HepG2 (cell line): Measurements from ENCODE around the gene CFL1. TPM values are rescaled to one million over a fixed set of nuclear protein-coding genes. Genes with fewer than 3 reads are reported as not detected.

ENCODE experiments used
- AFF4 ChIP-seq: sonication (generic); formaldehyde crosslinking; IDR thresholded peaks from 2 replicates; pipeline ENCODE4 v1.4.0; 2020; ENCODE audit warnings: missing genetic modification reagents
- PCBP2 ChIP-seq: fragments of 200-400 bp; formaldehyde crosslinking; optimal IDR thresholded peaks from 2 replicates; pipeline ENCODE3; 2018; ENCODE audit warnings: low read length, low read depth; ENCODE audit not compliant: poor library complexity, severe bottlenecking
- PTBP1 ChIP-seq: fragments of 200-400 bp; formaldehyde crosslinking; IDR thresholded peaks from 2 replicates; pipeline ENCODE4 v1.6.1; 2018; ENCODE audit warnings: low read length, low read depth; ENCODE audit not compliant: poor library complexity, severe bottlenecking
- RFX5 ChIP-seq: IDR thresholded peaks from 2 replicates; pipeline ENCODE4 v1.6.1; 2011; ENCODE audit warnings: low read depth, low read length, improper control_type of control experiment
- SMAD3 ChIP-seq: sonication (generic); formaldehyde crosslinking; IDR thresholded peaks from 2 replicates; pipeline ENCODE4 v1.4.0; 2020; ENCODE audit warnings: missing genetic modification reagents
- ZBTB49 ChIP-seq: sonication (generic); formaldehyde crosslinking; IDR thresholded peaks from 2 replicates; pipeline ENCODE4 v1.4.0; 2020; ENCODE audit warnings: missing genetic modification reagents, borderline replicate concordance
- ZFP37 ChIP-seq: sonication (generic); formaldehyde crosslinking; IDR thresholded peaks from 2 replicates; pipeline ENCODE4 v1.4.0; 2020; ENCODE audit warnings: missing genetic modification reagents, borderline replicate concordance
- ZHX2 ChIP-seq, 2 experiments: sonication (generic) in 1 of 2; formaldehyde crosslinking in 1 of 2; IDR thresholded peaks; 2 replicates each; pipeline versions ENCODE4 v1.6.1 to v1.9.0; 2014 to 2022; ENCODE audit warnings: antibody characterized with exemption in 1 of 2, borderline replicate concordance in 1 of 2, inconsistent platforms in 1 of 2, low read depth in 1 of 2, missing genetic modification reagents in 1 of 2
- ZNF10 ChIP-seq: sonication (generic); formaldehyde crosslinking; IDR thresholded peaks from 2 replicates; pipeline ENCODE4 v1.4.0; 2020; ENCODE audit warnings: mild to moderate bottlenecking, low read depth, missing genetic modification reagents, borderline replicate concordance
- ZNF205 ChIP-seq: IDR thresholded peaks from 2 replicates; pipeline ENCODE4 v1.6.1; 2018; ENCODE audit warnings: missing biosample characterization, missing genetic modification reagents
- ZNF317 ChIP-seq: sonication (generic); formaldehyde crosslinking; IDR thresholded peaks from 2 replicates; pipeline ENCODE4 v1.5.0; 2020; ENCODE audit warnings: mild to moderate bottlenecking, missing genetic modification reagents
- ZNF329 ChIP-seq: sonication (generic); formaldehyde crosslinking; IDR thresholded peaks from 2 replicates; pipeline ENCODE4 v1.9.0; 2021; ENCODE audit warnings: low read depth, mild to moderate bottlenecking, missing genetic modification reagents
- ZNF660 ChIP-seq: sonication (generic); formaldehyde crosslinking; IDR thresholded peaks from 2 replicates; pipeline ENCODE4 v1.5.1; 2020; ENCODE audit warnings: mild to moderate bottlenecking, low read depth, missing genetic modification reagents, borderline replicate concordance
- ZNF724P ChIP-seq: sonication (generic); formaldehyde crosslinking; IDR thresholded peaks from 2 replicates; pipeline ENCODE4 v1.8.0; 2022; ENCODE audit warnings: missing genetic modification reagents, borderline replicate concordance
- ZSCAN9 ChIP-seq: IDR thresholded peaks from 2 replicates; pipeline ENCODE4 v1.6.1; 2016; ENCODE audit warnings: borderline replicate concordance
- polyA plus RNA-seq, 8 experiments: library from polyadenylated mRNA; depleted of rRNA in 3 of 8; stranded (reverse) in 7 of 8; unstranded in 1 of 8; fragments of >200 nt; fragmentation: Illumina TruSeq in 4 of 8; extraction: Trizol in 4 of 8; gene quantifications; 2 replicates each; pipeline versions ENCODE4 v1.2.1 to v1.2.3, GENCODE V29; 2011 to 2016; ENCODE audit warnings: low read depth in 4 of 8, missing spikeins in 1 of 8, mixed read lengths in 1 of 8; ENCODE audit not compliant: insufficient read depth in 1 of 8
- total RNA-seq, 5 experiments: library from RNA; depleted of rRNA; stranded (reverse); fragments of >200 nt; fragmentation: Illumina TruSeq; extraction: Trizol; gene quantifications; 2 replicates each; pipeline ENCODE4 v1.2.3, GENCODE V29; 2016; ENCODE audit warnings: low read depth in 1 of 5

The CFL1 gene
- total and polyA plus RNA-seq, 2 of the 13 experiments (the other 11 are each of a cell fraction or from before 2014, with no cell fraction given), result 379 to 383 TPM

- TF ChIP-seq ZBTB49 (CRISPR knock-in tag), result no peak
- no peak for TF ChIP-seq ZNF317 (CRISPR knock-in tag)
- no peak for TF ChIP-seq ZNF205 (CRISPR knock-in tag)
- TF ChIP-seq ZHX2 (IDR thresholded peaks at IDR 0.05; ENCODE audit: low read depth), result peak; percentile 83; the same call in 1 of the 2 replicates
- TF ChIP-seq ZHX2 (CRISPR knock-in tag; IDR thresholded peaks at IDR 0.05; ENCODE audit: borderline replicate concordance), result no peak
- TF ChIP-seq PTBP1, result no peak
- TF ChIP-seq ZNF724P (CRISPR knock-in tag), result no peak; the same call in 1 of the 2 replicates
- no peak for TF ChIP-seq ZNF660 (CRISPR knock-in tag)
- no peak for TF ChIP-seq RFX5
- TF ChIP-seq SMAD3 (CRISPR knock-in tag), result peak; percentile 59; the same call in 1 of the 2 replicates
- TF ChIP-seq ZNF10 (CRISPR knock-in tag), result no peak
- TF ChIP-seq ZNF329 (CRISPR knock-in tag), result peak; percentile 48; the same call in 1 of the 2 replicates
- TF ChIP-seq ZFP37 (CRISPR knock-in tag), result no peak
- 0 out of 2 replicates have a peak, but pooled peaks have one; percentile 61 for TF ChIP-seq AFF4 (CRISPR knock-in tag)
- no peak for TF ChIP-seq PCBP2
- no peak for TF ChIP-seq ZSCAN9 (CRISPR knock-in tag)
These were observed 30.3 kb upstream of the CFL1 start, which contains the start of gene FIBP (continued) for GRCh38 chr11:65888163-65888814.
